CD4-positive, alpha-beta T cell treated with Interleukin-6 at 100 ng/mL for 8 hours (primary cell): Measurements from ENCODE around the gene HIVEP1.

Experiments
- DNase-seq: peaks from one replicate; pipeline ENCODE4 v3.0.0-alpha.2; 2020; ENCODE audit warnings: mixed read lengths, low spot score

Gene HIVEP1

DNA sequence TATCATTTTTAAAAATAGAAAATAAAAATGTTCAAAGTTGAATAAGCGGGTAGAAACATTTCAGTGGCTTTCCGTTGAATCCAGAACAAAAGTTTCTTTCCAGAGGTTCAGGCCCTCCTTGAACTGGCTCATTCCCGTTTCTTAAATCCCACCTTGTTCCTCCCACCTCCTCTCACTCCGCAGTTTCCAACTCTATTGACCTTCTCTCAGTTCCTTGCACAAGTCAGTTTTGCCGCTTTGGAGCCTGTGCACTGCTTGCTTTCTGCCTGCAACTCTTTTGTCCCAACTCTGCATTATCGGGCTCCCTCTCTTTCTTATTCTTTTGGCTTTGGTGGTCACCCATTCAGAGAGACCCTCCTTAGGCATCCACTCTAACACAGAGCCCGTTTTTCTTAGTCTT lies 178.1 kb downstream of the HIVEP1 start:
- no peak for DNase-seq

GRCh38 chr6:12196326-12196936 lies 184.3 kb downstream of the HIVEP1 start:
- no peak for DNase-seq

GRCh38 chr6:12198851-12199250 lies 186.7 kb downstream of the HIVEP1 start:
- DNase-seq, result no peak

GRCh38 chr6:12200015-12200564 lies 188.0 kb downstream of the HIVEP1 start:
- no peak for DNase-seq

DNA sequence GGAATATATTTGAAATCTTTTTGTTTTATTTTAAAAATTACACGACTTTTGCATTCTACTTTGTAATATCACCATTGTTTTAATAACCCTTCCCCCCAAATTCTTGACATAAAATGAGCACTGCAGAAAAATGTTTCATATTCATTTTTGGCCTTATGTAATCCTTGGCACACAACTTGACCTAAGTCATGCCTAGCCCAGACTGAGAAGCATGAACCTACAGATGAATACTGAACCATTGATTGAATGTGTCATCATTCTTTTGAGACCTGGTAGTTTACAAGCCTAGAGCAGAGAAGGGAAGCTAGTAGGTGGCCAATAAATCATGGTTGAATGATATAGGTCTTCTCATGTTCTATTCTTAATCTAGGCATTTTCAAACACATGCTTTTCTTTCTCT lies 188.6 kb downstream of the HIVEP1 start:
- no peak for DNase-seq

DNA sequence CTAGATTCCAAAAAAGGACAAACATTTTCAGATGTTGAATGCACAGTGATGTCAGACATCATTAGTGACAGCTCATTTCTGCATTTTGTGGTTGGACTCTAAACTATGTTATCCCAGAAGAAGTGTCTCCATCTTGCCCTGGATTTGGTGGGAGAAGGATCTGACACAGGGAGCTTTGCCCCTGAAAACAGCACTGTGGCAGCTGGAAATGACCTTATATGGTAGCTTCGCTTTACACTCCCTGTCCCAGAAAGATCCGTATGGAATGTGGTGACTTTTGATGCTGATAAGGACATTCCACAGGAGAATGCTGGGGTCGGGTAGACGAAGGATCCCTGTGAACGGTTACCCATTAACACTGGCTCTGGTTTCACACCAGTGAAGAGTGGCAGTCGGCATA lies 190.9 kb downstream of the HIVEP1 start:
- no peak for DNase-seq

GRCh38 chr6:12208190-12208589 lies 196.1 kb downstream of the HIVEP1 start:
- no peak for DNase-seq

- no peak for DNase-seq
Measured at GRCh38 chr6:12208673-12209072, 196.6 kb downstream of the HIVEP1 start.
